ENCODE data around the gene CDADC1.
"Not testable (repeated sequence)": the region's sequence is repeated elsewhere in the genome, so short reads cannot be mapped to it uniquely, and the experiment has no call there.

CDADC1 gene

DNA sequence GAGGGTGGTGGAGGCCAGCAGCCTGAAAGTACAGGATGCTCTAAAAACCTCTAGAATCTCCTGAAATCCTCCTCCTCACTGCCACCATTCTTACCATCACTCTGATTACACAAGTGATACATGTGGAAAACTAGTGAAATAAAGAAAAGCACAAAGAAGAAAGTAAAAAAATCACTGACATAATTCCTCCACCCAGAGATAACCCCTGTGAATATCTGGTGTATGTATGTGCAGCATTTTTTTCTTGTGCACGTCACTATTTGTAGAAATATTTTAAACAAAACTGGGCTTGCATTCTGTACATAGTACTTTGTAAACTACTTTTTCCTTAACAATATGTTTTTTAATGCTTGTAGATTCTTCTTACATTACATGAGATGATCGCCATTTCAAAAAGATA, 73.2 kb downstream of the CDADC1 start:
- H3K4me3 Mint-ChIP-seq, result no peak overlapping the region
- peaks cover 8% of the 10 kb centered on the region for H3K27me3 Mint-ChIP-seq (ENCODE audit: low read depth, poor library complexity)
- DNase-seq, result no peak
- no peak overlapping the region for H3K27ac Mint-ChIP-seq
- no peaks in the 10 kb centered on the region for H3K9me3 Mint-ChIP-seq
- TF ChIP-seq, protein P1, sequence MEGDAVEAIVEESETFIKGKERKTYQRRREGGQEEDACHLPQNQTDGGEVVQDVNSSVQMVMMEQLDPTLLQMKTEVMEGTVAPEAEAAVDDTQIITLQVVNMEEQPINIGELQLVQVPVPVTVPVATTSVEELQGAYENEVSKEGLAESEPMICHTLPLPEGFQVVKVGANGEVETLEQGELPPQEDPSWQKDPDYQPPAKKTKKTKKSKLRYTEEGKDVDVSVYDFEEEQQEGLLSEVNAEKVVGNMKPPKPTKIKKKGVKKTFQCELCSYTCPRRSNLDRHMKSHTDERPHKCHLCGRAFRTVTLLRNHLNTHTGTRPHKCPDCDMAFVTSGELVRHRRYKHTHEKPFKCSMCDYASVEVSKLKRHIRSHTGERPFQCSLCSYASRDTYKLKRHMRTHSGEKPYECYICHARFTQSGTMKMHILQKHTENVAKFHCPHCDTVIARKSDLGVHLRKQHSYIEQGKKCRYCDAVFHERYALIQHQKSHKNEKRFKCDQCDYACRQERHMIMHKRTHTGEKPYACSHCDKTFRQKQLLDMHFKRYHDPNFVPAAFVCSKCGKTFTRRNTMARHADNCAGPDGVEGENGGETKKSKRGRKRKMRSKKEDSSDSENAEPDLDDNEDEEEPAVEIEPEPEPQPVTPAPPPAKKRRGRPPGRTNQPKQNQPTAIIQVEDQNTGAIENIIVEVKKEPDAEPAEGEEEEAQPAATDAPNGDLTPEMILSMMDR (IDR thresholded peaks at IDR 0.05), result no peak
- peaks cover 12% of the 10 kb centered on the region for H3K36me3 Mint-ChIP-seq (ENCODE audit: low read depth)
- H3K4me1 Mint-ChIP-seq, result peaks cover 11% of the 10 kb centered on the region

DNA sequence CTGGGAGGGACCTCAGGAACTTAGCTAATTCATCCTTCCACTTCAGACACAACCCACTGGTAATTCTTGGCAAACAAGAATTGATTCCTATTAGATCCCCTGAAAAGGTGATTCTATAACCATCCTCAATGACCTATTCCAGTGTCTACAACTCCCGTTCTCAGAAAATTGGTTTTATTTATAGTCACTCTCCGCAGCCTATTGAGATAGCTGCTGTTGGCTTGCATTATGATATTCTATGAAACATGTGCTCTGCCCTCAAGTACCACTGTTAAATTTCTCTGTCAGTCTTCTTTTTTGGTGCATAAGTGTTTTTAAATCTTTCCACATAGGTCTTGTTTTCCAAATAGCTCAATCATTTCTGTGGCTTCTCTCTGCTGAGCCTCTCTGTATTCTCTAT, 75.0 kb downstream of the CDADC1 start:
- DNase-seq, result no peak
- TF ChIP-seq, protein P1 (IDR thresholded peaks at IDR 0.05), result no peak
- Mint-ChIP-seq H3K4me3 (no peak overlapping the region), H3K4me1 (peaks cover 11% of the 10 kb centered on the region), H3K36me3 (ENCODE audit: low read depth) (peaks cover 4% of the 10 kb centered on the region), H3K27ac (no peak overlapping the region), H3K9me3 (no peaks in the 10 kb centered on the region), H3K27me3 (ENCODE audit: low read depth, poor library complexity) (peaks cover 8% of the 10 kb centered on the region)

DNA sequence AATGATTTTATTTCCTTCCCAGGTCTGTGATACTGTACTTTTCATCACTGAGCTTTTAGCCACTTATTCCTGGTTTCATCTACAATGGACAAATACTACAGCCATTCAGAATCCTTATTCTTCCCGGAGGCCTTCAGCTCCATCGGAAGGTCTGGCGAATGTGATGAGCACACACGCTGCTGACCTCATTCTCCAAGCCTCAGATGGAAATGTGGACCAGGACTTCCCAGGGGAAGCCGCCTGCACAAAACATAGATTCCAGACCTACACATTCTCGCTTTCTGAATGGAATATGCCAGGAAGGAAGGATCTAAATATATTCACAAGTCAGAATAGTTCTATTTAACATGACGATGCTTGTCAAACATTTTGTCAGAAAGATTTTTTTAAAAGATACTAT, 75.6 kb downstream of the CDADC1 start:
- H3K4me1 Mint-ChIP-seq, result peaks cover 11% of the 10 kb centered on the region
- no peaks in the 10 kb centered on the region for H3K9me3 Mint-ChIP-seq
- no peak for DNase-seq
- H3K4me3 Mint-ChIP-seq, result no peak overlapping the region
- peaks cover 8% of the 10 kb centered on the region for H3K27me3 Mint-ChIP-seq (ENCODE audit: low read depth, poor library complexity)
- TF ChIP-seq, protein P1 (IDR thresholded peaks at IDR 0.05), result no peak
- H3K36me3 Mint-ChIP-seq (ENCODE audit: low read depth), result no peaks in the 10 kb centered on the region
- no peak overlapping the region for H3K27ac Mint-ChIP-seq

DNA sequence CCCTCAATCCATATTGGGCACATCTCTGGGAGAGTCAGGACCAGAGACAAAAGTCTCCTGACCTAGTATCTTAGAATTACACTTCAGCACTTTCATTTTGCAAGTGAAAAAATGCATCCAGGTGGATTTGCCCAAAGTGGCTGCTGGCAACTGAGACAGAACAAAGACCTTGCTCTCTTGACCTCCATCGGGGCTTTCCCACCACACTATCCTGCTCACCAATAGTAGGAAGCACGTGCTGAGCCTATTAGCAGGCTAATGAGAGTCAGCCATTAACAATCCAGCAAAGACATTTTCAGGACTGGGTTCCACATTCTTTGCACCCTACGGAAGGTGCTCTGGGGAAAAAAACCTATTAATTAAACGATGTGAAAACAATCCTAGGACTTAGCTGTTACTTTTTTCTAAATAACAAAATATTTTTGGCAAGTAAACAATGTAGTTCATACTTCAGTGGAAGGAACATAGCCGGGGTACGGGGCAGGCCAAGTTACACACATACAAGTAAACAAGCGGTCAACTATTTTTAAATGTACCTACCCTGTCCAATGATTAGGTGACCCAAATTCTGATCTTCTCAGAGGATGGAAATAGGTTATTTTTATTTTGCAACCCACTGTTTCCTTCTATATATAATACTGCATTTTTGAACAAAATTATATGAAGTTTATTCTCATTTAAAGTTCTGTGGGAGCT, 78.6 kb downstream of the CDADC1 start:
- no peaks in the 10 kb centered on the region for H3K4me1 Mint-ChIP-seq
- no peak for DNase-seq
- H3K4me3 Mint-ChIP-seq, result no peak overlapping the region
- peaks cover 8% of the 10 kb centered on the region for H3K27me3 Mint-ChIP-seq (ENCODE audit: low read depth, poor library complexity)
- no peak overlapping the region for H3K27ac Mint-ChIP-seq
- TF ChIP-seq, protein P1 (IDR thresholded peaks at IDR 0.05), result no peak
- H3K36me3 Mint-ChIP-seq (ENCODE audit: low read depth), result no peaks in the 10 kb centered on the region
- H3K9me3 Mint-ChIP-seq, result no peaks in the 10 kb centered on the region

DNA sequence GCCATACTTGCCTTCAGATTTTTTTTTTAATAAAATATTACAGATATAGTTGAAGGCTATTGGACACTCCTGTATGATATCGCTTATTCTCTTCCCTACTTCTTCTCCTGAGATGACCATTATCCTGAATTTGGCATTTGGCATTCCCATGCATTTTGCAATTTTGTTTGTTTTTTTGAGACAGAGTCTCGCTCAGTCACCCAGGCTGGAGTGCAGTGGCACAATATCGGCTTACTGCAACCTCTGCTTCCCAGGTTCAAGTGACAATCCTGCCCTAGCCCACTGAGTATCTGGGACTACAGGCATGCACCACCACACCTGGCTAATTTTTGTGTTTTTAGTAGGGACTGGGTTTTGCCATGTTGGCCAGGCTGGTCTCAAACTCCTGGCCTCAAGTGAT, 79.4 kb downstream of the CDADC1 start:
- not testable (repeated sequence) for H3K36me3 Mint-ChIP-seq (ENCODE audit: low read depth); DNase-seq; H3K4me1 Mint-ChIP-seq; H3K27me3 Mint-ChIP-seq (ENCODE audit: low read depth, poor library complexity); H3K9me3 Mint-ChIP-seq; H3K4me3 Mint-ChIP-seq
- H3K27ac Mint-ChIP-seq, result peak overlapping the region; percentile 59

DNA sequence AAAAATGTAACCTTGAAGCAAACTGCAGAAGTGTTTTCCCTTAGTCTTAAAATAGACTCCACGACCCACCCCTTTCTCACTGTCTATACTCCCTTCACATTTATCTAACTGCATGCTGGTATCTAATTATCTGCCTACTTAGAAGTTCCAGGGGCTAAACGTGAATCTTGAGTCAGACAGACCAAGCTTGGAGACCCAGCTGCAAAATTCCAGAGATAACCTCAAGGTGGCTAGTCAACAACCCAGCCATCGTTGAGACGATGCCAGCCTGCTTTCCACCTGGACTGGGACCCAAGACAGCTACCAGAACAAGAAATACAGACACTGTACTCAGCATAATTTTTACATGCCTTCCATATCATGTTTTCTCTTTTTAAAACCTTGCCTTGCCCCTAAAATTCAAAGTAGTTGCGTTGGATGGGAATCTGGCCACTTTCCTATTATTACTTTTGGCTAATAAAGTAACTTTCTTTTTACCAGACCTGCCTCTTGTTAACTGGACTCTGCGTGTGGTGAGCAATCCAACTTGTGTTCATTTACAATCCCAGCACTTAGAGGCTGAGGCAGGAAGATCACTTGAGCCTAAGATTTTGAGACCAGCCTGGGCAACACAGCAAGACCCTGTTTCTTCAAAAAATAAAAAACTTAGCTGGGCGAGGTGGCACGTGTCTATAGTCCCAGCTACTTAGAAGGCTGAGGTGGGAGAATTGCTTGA, 82.3 kb downstream of the CDADC1 start:
- Mint-ChIP-seq H3K9me3 (no peaks in the 10 kb centered on the region), H3K27me3 (ENCODE audit: low read depth, poor library complexity) (no peaks in the 10 kb centered on the region)
- no peak for DNase-seq

More for the DNA sequence above, 82.3 kb downstream of the CDADC1 start:
- TF ChIP-seq, protein P1 (IDR thresholded peaks at IDR 0.05), result no peak
- Mint-ChIP-seq H3K27ac (no peak overlapping the region), H3K36me3 (ENCODE audit: low read depth) (no peaks in the 10 kb centered on the region), H3K4me1 (no peaks in the 10 kb centered on the region), H3K4me3 (no peak overlapping the region)

All from nephron progenitor cell (in vitro differentiated cells).